Measurements from ENCODE around the gene TNFSF4. TPM values are rescaled to one million over a fixed set of nuclear protein-coding genes. Genes with fewer than 3 reads are reported as not detected.

TNFSF4 gene
- total RNA-seq, 1 experiment from 2014 or later: 0.18 TPM

DNA sequence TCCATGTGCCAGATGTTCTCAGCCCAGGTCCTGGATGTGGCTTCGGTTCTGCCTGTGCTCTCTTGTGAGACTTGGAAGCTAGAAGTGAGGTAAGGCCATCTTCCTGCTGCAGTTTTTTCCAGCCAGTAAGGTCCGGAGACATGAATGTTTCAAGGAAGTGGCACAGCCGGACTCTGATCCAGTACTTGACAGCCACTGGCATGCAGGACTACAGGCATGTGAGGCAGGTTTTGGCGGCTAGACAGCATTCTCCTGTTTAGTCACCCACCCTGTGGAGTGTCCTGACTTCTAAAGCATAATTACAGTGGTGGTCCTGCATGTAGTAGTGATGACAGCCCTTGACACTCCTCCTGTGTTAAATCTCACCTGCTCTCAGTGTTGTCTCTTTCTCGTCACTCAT, 72.3 kb downstream of the TNFSF4 start:
- H3K9me3 ChIP-seq (ENCODE audit: low read length): no peaks in the 10 kb centered on the region
- DNase-seq (no peak), ATAC-seq (no peak)
- H3K36me3 ChIP-seq (ENCODE audit: low read depth, low read length): no peaks in the 10 kb centered on the region
- peaks cover 6% of the 10 kb centered on the region; the same call in 1 of the 2 replicates for H3K9me2 ChIP-seq (replicated peaks; ENCODE audit: low read length)
- H2AFZ ChIP-seq (ENCODE audit: low read length): no peak overlapping the region
- no peak overlapping the region for H3K4me3 ChIP-seq (ENCODE audit: low read length)
- CTCF ChIA-PET: no interaction called here
- no peaks in the 10 kb centered on the region for H4K20me1 ChIP-seq (ENCODE audit: low read length)
- H3K9ac ChIP-seq (ENCODE audit: low read length): no peak overlapping the region
- H3K27ac ChIP-seq (ENCODE audit: low read length): no peak overlapping the region
- TF ChIP-seq EZH2 (IDR thresholded peaks at IDR 0.05; ENCODE audit: low read length, unreplicated experiment): no peak
- TF ChIP-seq, protein P1, sequence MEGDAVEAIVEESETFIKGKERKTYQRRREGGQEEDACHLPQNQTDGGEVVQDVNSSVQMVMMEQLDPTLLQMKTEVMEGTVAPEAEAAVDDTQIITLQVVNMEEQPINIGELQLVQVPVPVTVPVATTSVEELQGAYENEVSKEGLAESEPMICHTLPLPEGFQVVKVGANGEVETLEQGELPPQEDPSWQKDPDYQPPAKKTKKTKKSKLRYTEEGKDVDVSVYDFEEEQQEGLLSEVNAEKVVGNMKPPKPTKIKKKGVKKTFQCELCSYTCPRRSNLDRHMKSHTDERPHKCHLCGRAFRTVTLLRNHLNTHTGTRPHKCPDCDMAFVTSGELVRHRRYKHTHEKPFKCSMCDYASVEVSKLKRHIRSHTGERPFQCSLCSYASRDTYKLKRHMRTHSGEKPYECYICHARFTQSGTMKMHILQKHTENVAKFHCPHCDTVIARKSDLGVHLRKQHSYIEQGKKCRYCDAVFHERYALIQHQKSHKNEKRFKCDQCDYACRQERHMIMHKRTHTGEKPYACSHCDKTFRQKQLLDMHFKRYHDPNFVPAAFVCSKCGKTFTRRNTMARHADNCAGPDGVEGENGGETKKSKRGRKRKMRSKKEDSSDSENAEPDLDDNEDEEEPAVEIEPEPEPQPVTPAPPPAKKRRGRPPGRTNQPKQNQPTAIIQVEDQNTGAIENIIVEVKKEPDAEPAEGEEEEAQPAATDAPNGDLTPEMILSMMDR (conservative IDR thresholded peaks at IDR 0.05; ENCODE audit: low read depth, low read length): no peak
- no peak for TF ChIP-seq EZH2phosphoT487 (IDR thresholded peaks at IDR 0.05; ENCODE audit: borderline replicate concordance, low read length)
- POLR2A ChIA-PET (ENCODE audit: unreplicated experiment): no interaction called here
- H3K4me2 ChIP-seq (ENCODE audit: low read length): no peak overlapping the region
- no peaks in the 10 kb centered on the region for H3K4me1 ChIP-seq (ENCODE audit: insufficient read depth, low read length)
- no TSS peak for BruUV-seq (replicated peaks)
- no peaks in the 10 kb centered on the region for H3K27me3 ChIP-seq (ENCODE audit: low read length)
- no peaks in the 10 kb centered on the region for H3K79me2 ChIP-seq (ENCODE audit: low read length)
- no peaks in the 10 kb centered on the region for H3F3A ChIP-seq (ENCODE audit: low read length, unreplicated experiment)
- intact Hi-C loops (cut with micrococcal nuclease): no loop called here

GRCh38 chr1:173134029-173134428, 73.1 kb downstream of the TNFSF4 start:
- no peak overlapping the region for H3K4me3 ChIP-seq (ENCODE audit: low read length)
- no peaks in the 10 kb centered on the region for H3K79me2 ChIP-seq (ENCODE audit: low read length)
- no peaks in the 10 kb centered on the region for H3K9me3 ChIP-seq (ENCODE audit: low read length)
- no peaks in the 10 kb centered on the region for H3K27me3 ChIP-seq (ENCODE audit: low read length)
- no TSS peak for BruUV-seq (replicated peaks)
- peak; percentile 86 for ATAC-seq
- H3K9me2 ChIP-seq (replicated peaks; ENCODE audit: low read length): peaks cover 6% of the 10 kb centered on the region; the same call in 1 of the 2 replicates
- H3K4me1 ChIP-seq (ENCODE audit: insufficient read depth, low read length): no peaks in the 10 kb centered on the region
- ChIA-PET CTCF (no interaction called here), POLR2A (ENCODE audit: unreplicated experiment) (no interaction called here)
- H2AFZ ChIP-seq (ENCODE audit: low read length): no peak overlapping the region
- no peaks in the 10 kb centered on the region for H3F3A ChIP-seq (ENCODE audit: low read length, unreplicated experiment)
- peak; percentile 64 for DNase-seq
- no peak overlapping the region for H3K9ac ChIP-seq (ENCODE audit: low read length)
- no peaks in the 10 kb centered on the region for H4K20me1 ChIP-seq (ENCODE audit: low read length)
- H3K27ac ChIP-seq (ENCODE audit: low read length): no peak overlapping the region
- intact Hi-C loops (cut with micrococcal nuclease): no loop called here
- H3K4me2 ChIP-seq (ENCODE audit: low read length): no peak overlapping the region
- no peaks in the 10 kb centered on the region for H3K36me3 ChIP-seq (ENCODE audit: low read depth, low read length)
- TF ChIP-seq, protein P1 (conservative IDR thresholded peaks at IDR 0.05; ENCODE audit: low read depth, low read length): no peak
- TF ChIP-seq EZH2 (IDR thresholded peaks at IDR 0.05; ENCODE audit: low read length, unreplicated experiment) (no peak), EZH2phosphoT487 (IDR thresholded peaks at IDR 0.05; ENCODE audit: borderline replicate concordance, low read length) (no peak)

Other genes starting within 250 kb of the TNFSF4 start
- gene TNFSF18, start 156.4 kb downstream of the TNFSF4 start, total RNA-seq (2014; rRNA removed): 0.69 TPM in 1 of 2 replicates, not detected in the other